ENCODE data around the gene GPATCH4.
"Not testable (repeated sequence)": the region's sequence is repeated elsewhere in the genome, so short reads cannot be mapped to it uniquely, and the experiment has no call there.

Gene GPATCH4

GRCh38 chr1:156572663-156573018 lies 28.6 kb downstream of the GPATCH4 start:
- no peak for DNase-seq

- DNase-seq = peak; percentile 82
These were observed 29.2 kb downstream of the GPATCH4 start, which contains the start of gene IQGAP3 for GRCh38 chr1:156571919-156572662. TSS of gene IQGAP3 (minus strand) at chr1:156572565. CDS start at chr1:156572529, 36 bp downstream.

- no peak for DNase-seq
These were observed 29.9 kb downstream of the GPATCH4 start for GRCh38 chr1:156571261-156571852.

GRCh38 chr1:156566436-156566835 lies 34.8 kb downstream of the GPATCH4 start:
- no peak for DNase-seq

- no peak for DNase-seq
These were observed 35.8 kb downstream of the GPATCH4 start for GRCh38 chr1:156565519-156565918.

- no peak for DNase-seq
These were observed 40.6 kb downstream of the GPATCH4 start for GRCh38 chr1:156560585-156561163.

- no peak for DNase-seq
These were observed 41.4 kb downstream of the GPATCH4 start for GRCh38 chr1:156559797-156560385.

GRCh38 chr1:156559086-156559796 lies 42.0 kb downstream of the GPATCH4 start:
- DNase-seq = no peak

- DNase-seq = no peak
These were observed 44.9 kb downstream of the GPATCH4 start for GRCh38 chr1:156556354-156556753.

- DNase-seq = no peak
These were observed 45.6 kb downstream of the GPATCH4 start for GRCh38 chr1:156555715-156556114.

- no peak for DNase-seq
These were observed 46.3 kb downstream of the GPATCH4 start for GRCh38 chr1:156554971-156555370.

GRCh38 chr1:156553860-156554485 lies 47.3 kb downstream of the GPATCH4 start:
- no peak for DNase-seq

GRCh38 chr1:156552937-156553336 lies 48.3 kb downstream of the GPATCH4 start:
- DNase-seq = not testable (repeated sequence)

- DNase-seq = no peak
These were observed 48.8 kb downstream of the GPATCH4 start for GRCh38 chr1:156552518-156552917.

- DNase-seq = no peak
These were observed 49.4 kb downstream of the GPATCH4 start for GRCh38 chr1:156551869-156552268.

GRCh38 chr1:156551066-156551643 lies 50.1 kb downstream of the GPATCH4 start:
- no peak for DNase-seq

GRCh38 chr1:156550346-156550745 lies 50.9 kb downstream of the GPATCH4 start:
- no peak for DNase-seq

- DNase-seq = no peak
These were observed 51.4 kb downstream of the GPATCH4 start for GRCh38 chr1:156549831-156550230.

- DNase-seq = no peak
These were observed 51.9 kb downstream of the GPATCH4 start for GRCh38 chr1:156549390-156549789.

- DNase-seq = no peak
These were observed 53.3 kb downstream of the GPATCH4 start for GRCh38 chr1:156547982-156548381.

- DNase-seq = no peak
These were observed 53.8 kb downstream of the GPATCH4 start for GRCh38 chr1:156547434-156547833.

GRCh38 chr1:156546267-156546666 lies 55.0 kb downstream of the GPATCH4 start:
- DNase-seq = no peak
